Posterior cingulate gyrus (tissue), 11 donors: Measurements from ENCODE around the gene DNAJB5.

Experiments used
- DNase-seq, 10 donors: peaks; one replicate each; pipeline versions ENCODE4 v3.0.0 to v3.0.0-alpha.2; 2020 to 2021; ENCODE audit warnings: mixed read lengths in 3 of 10
- intact Hi-C: fragments of 100-400 bp; cut with DNase I; formaldehyde crosslinking; loops from one replicate; pipeline ENCODE4 v1.15.1; 2023

The DNAJB5 gene

GRCh38 chr9:35042891-35043545 is 53.5 kb downstream of the DNAJB5 start:
- intact Hi-C loops = no loop called here

GRCh38 chr9:35044071-35044470 is 54.5 kb downstream of the DNAJB5 start:
- no peak for DNase-seq
- intact Hi-C loops = no loop called here

More at GRCh38 chr9:35042891-35043545, 53.5 kb downstream of the DNAJB5 start:
- peak in 1 of 10 donors; percentile 34 for DNase-seq
